Erythroblast (primary cell): ENCODE measurements around the gene TBC1D2B.

Source experiments
- GATA1 ChIP-seq: IDR thresholded peaks from 2 replicates; pipeline ENCODE4 v1.6.1; 2011; ENCODE audit warnings: low read depth, mild to moderate bottlenecking, control low read depth, low read length, moderate library complexity
- POLR2A ChIP-seq: IDR thresholded peaks from 2 replicates; pipeline ENCODE4 v1.6.1; 2011; ENCODE audit warnings: mild to moderate bottlenecking, low read length

- TF ChIP-seq POLR2A (no peak), GATA1 (no peak)
Observed at GRCh38 chr15:78045189-78045588, 32.3 kb downstream of the TBC1D2B start.
